ENCODE measurements around the gene COL4A4.

COL4A4 gene

DNA sequence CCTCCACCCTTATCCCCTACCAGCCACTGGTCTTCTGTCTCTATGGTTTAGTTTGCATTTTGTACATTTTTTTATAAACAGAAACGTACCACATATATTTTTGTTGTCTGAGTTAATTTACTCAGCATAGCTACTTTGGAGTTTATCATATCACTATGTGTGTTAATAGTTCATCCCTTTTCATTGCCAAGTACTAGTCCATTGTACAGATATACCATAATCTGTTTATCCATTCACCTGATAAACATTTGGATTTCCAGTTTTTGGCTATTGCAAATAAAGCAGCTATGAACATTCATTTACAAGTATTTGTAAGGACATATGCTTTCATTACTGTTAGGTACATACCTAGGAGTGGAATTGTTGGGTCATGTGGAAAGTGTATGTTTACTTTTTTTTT, 204.6 kb downstream of the COL4A4 start:
- TF ChIP-seq, protein P1, sequence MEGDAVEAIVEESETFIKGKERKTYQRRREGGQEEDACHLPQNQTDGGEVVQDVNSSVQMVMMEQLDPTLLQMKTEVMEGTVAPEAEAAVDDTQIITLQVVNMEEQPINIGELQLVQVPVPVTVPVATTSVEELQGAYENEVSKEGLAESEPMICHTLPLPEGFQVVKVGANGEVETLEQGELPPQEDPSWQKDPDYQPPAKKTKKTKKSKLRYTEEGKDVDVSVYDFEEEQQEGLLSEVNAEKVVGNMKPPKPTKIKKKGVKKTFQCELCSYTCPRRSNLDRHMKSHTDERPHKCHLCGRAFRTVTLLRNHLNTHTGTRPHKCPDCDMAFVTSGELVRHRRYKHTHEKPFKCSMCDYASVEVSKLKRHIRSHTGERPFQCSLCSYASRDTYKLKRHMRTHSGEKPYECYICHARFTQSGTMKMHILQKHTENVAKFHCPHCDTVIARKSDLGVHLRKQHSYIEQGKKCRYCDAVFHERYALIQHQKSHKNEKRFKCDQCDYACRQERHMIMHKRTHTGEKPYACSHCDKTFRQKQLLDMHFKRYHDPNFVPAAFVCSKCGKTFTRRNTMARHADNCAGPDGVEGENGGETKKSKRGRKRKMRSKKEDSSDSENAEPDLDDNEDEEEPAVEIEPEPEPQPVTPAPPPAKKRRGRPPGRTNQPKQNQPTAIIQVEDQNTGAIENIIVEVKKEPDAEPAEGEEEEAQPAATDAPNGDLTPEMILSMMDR (IDR thresholded peaks at IDR 0.05; ENCODE audit: borderline replicate concordance, extremely low read depth, low read length, poor library complexity, severe bottlenecking): no peak
- TF ChIP-seq EZH2 (IDR thresholded peaks at IDR 0.05; ENCODE audit: borderline replicate concordance, low read depth, low read length, severe bottlenecking): no peak
- no peak overlapping the region for H3K9ac ChIP-seq (ENCODE audit: low read depth, low read length)
- H3K27ac ChIP-seq (ENCODE audit: low read length): no peak overlapping the region
- ATAC-seq (ENCODE audit: insufficient read depth, low read depth) (no peak), DNase-seq (no peak)
- H3K9me3 ChIP-seq (ENCODE audit: insufficient read depth, low read length, severe bottlenecking): peaks cover 4% of the 10 kb centered on the region
- no peak overlapping the region for H3K4me3 ChIP-seq (ENCODE audit: low read depth in 1 of 2, low read length in 2 of 2)
- no peaks in the 10 kb centered on the region for H4K20me1 ChIP-seq (ENCODE audit: insufficient read depth, low read length)
- no peak overlapping the region for H3K4me2 ChIP-seq (ENCODE audit: insufficient read depth, low read length)
- no peaks in the 10 kb centered on the region for H3K4me1 ChIP-seq (ENCODE audit: insufficient read depth, low read length)
- no peaks in the 10 kb centered on the region for H3K36me3 ChIP-seq (ENCODE audit: insufficient read depth, low read length)
- H3K79me2 ChIP-seq (ENCODE audit: insufficient read depth, low read length): no peaks in the 10 kb centered on the region
- H3K27me3 ChIP-seq (ENCODE audit: insufficient read depth, low read length, poor library complexity): no peaks in the 10 kb centered on the region
- no peak overlapping the region for H2AFZ ChIP-seq (ENCODE audit: low read depth, low read length)

DNA sequence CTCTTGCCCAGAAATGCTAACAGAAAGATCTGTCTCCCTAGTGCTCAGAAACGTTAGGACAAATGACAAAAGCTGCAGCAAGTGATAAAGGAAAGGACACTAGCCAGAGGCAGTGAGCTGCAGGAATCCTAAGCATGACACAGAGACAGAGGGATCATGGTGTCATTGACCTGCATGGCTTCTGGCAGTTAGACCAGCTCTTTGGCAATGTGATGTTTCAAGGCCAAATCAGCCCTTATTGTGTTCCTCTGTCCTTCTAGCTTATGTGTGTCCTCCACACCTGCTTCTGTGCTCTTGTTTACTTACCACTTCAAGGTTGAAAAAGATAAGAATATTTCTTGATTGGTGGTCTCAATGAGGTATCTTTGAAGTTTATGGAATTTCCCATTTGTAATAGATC, 207.3 kb downstream of the COL4A4 start:
- DNase-seq: no peak

GRCh38 chr2:226953826-226954225, 210.2 kb downstream of the COL4A4 start:
- no peak for ATAC-seq (ENCODE audit: insufficient read depth, low read depth)
- no peaks in the 10 kb centered on the region for H4K20me1 ChIP-seq (ENCODE audit: insufficient read depth, low read length)

More for the DNA sequence above, 207.3 kb downstream of the COL4A4 start:
- no peak overlapping the region for H3K4me3 ChIP-seq (ENCODE audit: low read depth in 1 of 2, low read length in 2 of 2)
- H3K27ac ChIP-seq (ENCODE audit: low read length): no peak overlapping the region
- H3K79me2 ChIP-seq (ENCODE audit: insufficient read depth, low read length): no peaks in the 10 kb centered on the region
- ATAC-seq (ENCODE audit: insufficient read depth, low read depth): no peak
- no peak overlapping the region for H2AFZ ChIP-seq (ENCODE audit: low read depth, low read length)
- no peaks in the 10 kb centered on the region for H3K36me3 ChIP-seq (ENCODE audit: insufficient read depth, low read length)
- H3K9ac ChIP-seq (ENCODE audit: low read depth, low read length): no peak overlapping the region
- H4K20me1 ChIP-seq (ENCODE audit: insufficient read depth, low read length): no peaks in the 10 kb centered on the region
- TF ChIP-seq, protein P1 (IDR thresholded peaks at IDR 0.05; ENCODE audit: borderline replicate concordance, extremely low read depth, low read length, poor library complexity, severe bottlenecking): no peak
- no peak for TF ChIP-seq EZH2 (IDR thresholded peaks at IDR 0.05; ENCODE audit: borderline replicate concordance, low read depth, low read length, severe bottlenecking)
- peaks cover 4% of the 10 kb centered on the region for H3K9me3 ChIP-seq (ENCODE audit: insufficient read depth, low read length, severe bottlenecking)
- no peaks in the 10 kb centered on the region for H3K27me3 ChIP-seq (ENCODE audit: insufficient read depth, low read length, poor library complexity)
- no peak overlapping the region for H3K4me2 ChIP-seq (ENCODE audit: insufficient read depth, low read length)
- no peaks in the 10 kb centered on the region for H3K4me1 ChIP-seq (ENCODE audit: insufficient read depth, low read length)

More at GRCh38 chr2:226953826-226954225, 210.2 kb downstream of the COL4A4 start:
- Histone ChIP-seq H3K36me3 (ENCODE audit: insufficient read depth, low read length) (no peaks in the 10 kb centered on the region), H3K9ac (ENCODE audit: low read depth, low read length) (no peak overlapping the region), H3K27me3 (ENCODE audit: insufficient read depth, low read length, poor library complexity) (no peaks in the 10 kb centered on the region), H2AFZ (ENCODE audit: low read depth, low read length) (no peak overlapping the region), H3K9me3 (ENCODE audit: insufficient read depth, low read length, severe bottlenecking) (no peaks in the 10 kb centered on the region), H3K27ac (ENCODE audit: low read length) (no peak overlapping the region), H3K4me3 (ENCODE audit: low read depth in 1 of 2, low read length in 2 of 2) (no peak overlapping the region), H3K4me1 (ENCODE audit: insufficient read depth, low read length) (no peaks in the 10 kb centered on the region), H3K4me2 (ENCODE audit: insufficient read depth, low read length) (no peak overlapping the region), H3K79me2 (ENCODE audit: insufficient read depth, low read length) (no peaks in the 10 kb centered on the region)
- no peak for DNase-seq
- TF ChIP-seq EZH2 (IDR thresholded peaks at IDR 0.05; ENCODE audit: borderline replicate concordance, low read depth, low read length, severe bottlenecking): no peak
- TF ChIP-seq, protein P1 (IDR thresholded peaks at IDR 0.05; ENCODE audit: borderline replicate concordance, extremely low read depth, low read length, poor library complexity, severe bottlenecking): no peak

Data from DND-41 (cell line).